Stimulated activated CD8-positive, alpha-beta memory T cell treated with anti-CD3 and anti-CD28 coated beads, Interleukin-7, amount 100 ng/mL, for 48 hours (primary cell): Measurements from ENCODE around the gene MT1A.

ENCODE experiments used
- DNase-seq, 2 donors: peaks; one replicate each; pipeline ENCODE4 v3.0.0-alpha.2; 2020; ENCODE audit warnings: low read depth in 1 of 2; ENCODE audit errors: extremely low read depth in 1 of 2

Gene MT1A

DNA sequence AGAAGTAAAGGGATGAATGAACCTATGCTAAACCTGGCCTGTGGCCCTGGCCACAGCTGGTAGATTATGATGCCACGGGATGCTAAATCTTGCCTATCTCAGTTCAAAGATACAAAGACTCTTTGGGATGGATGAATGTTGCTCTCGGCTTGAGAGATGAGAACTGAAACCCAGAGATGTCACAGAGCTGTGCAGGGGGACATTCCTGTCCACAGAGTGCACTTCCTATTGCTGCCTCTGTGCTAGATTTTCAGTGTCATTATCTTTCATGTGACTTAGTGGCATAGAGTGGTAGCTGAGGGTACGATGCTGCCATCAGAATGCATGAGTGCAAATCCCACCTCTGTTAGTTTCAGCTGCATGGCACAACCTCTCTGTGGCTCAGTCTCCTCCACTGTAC lies 8.3 kb upstream of the MT1A start:
- no peak for DNase-seq

DNA sequence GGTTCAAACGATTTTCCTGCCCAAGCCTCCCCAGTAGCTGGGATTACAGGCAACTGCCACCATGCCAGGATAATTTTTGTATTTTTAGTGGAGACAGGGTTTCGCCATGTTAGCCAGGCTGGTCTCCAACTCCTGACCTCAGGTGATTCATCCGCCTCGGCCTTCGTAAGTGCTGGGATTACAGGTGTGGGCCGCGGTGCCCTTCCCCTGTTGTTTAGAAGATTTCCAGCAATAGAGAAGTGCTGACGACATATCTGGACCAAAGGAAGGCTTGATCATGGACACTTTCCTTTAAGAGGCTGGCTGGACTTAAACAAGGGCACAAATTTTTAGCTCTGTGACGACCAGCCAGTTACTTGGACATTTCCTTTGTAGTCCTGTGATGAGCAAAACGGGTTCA lies 7.3 kb upstream of the MT1A start:
- DNase-seq: no peak

DNA sequence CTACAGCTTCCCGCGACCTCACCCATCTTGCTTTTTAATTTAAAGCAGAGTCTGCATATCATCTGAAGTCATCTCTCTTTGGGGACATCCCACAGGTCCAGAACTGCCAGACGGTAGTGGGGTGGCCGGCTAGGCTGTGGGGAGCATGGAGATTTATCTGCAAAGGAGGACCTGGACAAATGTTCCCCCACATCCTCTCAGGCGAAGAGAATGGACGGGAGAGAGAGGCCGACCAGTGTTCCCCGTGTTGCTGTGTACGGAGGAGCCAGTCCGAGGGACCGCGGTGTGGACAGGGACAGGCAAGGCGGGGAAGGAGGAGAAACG lies 6.7 kb upstream of the MT1A start:
- no peak for DNase-seq

DNA sequence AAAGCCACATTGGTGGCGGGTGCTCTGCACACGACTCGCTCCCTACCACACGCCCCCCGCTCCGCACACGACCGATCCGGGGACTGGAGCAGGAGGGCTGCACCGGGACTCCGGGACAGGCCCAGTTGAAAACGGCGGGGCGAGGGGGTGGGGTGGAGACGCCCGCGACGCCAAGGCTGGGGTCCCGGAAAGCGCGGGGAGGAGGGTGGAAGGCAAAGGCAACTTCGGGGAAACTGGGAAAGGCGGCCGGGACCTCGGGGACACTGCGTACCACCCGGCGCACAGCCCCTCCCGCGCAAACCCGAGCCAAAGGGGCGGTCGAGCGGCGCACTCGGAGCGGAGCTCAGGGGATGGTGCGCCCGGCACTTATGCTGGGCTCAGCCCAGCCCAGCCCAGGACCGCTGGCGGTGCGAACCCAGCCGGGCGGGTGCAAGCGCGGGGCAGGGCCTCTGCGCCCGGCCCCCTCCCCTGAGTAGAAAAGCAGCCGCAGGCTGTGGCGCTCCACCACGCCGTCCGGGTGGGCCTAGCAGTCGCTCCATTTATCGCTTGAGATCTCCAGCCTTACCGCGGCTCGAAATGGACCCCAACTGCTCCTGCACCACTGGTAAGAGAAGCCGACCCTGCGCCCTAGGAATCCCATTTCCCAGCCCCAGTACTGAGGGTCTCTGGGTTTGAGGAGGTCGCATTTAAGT lies 6.2 kb upstream of the MT1A start, which contains the start of gene MT1M:
Gene MT1M (plus strand): TSS at position 504 of the 692 bp plus-strand sequence. CDS start 73 bp downstream, at position 577.
- no peak for DNase-seq

DNA sequence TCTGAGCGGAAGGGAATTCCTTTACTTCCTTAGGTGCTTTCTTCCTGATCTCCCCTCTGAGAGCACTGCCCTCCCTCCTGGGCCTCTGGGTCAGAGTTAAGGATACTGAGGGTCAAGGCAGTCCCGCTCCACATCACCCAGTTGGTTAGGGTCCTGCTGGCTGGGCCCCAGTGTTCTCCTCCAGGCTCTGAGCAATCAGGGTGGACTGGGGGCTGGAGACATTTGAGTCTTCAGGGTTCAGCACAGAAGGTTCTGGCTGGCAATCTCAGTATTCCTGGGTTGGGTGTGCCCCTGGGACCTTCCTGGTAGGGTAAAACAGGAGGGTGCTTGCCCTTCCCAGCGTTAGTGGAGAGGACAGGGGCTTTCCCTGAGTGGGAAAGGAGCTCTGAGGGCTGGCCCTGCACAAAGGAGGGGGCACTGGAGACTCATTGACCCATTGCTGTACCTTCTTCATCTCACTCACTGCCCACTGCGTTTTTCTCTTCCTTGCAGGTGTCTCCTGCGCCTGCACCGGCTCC lies 5.6 kb upstream of the MT1A start:
- no peak for DNase-seq

DNA sequence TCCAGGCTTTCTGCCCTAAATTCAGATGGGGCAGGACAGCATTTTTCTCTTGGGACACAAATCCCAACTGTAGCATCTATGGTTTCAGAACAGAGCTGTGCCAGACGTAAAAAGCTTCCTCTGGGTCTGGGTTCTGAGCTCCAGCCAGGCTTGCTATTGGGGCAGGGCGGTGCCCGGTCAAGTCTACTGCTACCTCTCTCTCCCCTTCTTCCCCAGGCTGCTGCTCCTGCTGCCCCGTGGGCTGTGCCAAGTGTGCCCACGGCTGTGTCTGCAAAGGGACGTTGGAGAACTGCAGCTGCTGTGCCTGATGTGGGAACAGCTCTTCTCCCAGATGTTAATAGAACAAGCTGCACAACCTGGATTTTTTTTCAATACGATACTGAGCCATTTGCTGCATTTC lies 4.9 kb upstream of the MT1A start:
- DNase-seq: no peak

DNA sequence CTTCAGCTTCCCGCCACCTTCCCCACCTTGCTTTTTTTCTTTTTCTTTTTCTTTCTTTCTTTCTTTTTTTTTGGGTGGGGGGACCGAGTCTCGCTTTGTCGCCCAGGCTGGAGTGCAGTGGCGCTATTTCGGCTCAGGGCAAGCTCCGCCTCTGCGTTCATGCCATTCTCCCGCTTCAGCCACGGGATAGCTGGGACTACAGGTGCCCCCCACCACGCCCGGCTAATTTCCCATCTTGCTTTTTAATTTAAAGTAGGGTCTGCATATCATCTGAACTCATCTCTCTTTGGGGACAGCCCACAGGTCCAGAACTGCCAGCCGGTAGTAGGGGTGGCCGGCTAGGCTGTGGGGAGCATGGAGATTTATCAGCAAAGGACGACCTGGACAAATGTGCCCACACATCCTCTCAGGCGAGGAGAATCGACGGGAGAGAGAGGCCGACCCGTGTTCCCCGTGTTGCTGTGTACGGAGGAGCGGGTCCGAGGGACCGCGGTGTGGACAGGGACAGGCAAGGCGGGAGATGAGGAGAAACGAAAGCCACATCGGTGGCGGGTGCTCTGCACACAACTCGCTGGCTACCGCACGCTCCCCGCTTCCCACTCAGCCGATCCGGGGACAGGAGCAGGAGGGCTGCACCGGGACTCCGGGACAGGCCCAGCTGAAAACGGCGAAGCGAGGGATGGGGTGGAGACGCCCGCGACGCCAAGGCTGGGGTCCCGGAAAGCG lies 3.6 kb upstream of the MT1A start:
- no peak for DNase-seq

DNA sequence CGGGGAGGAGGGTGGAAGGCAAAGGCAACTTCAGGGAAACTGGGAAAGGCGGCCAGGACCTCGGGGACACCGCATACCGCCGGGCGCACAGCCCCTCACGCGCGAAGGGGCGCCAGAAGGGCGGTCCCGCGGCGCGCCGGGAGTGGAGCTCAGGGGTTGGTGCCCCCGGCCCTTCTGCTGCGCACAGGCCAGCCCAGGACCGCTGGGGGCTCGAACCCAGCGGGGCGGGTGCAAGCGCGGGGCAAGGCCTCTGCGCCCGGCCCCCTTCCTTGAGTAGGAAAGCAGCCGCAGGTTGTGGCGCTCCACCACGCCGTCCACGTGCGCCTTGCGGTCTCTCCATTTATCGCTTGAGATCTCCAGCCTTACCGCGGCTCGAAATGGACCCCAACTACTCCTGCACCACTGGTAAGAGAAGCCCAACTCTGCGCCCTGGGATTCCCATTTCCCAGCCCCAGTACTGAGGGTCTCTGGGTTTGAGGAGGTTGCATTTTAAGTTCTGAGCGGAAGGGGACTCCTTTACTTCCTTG lies 3.0 kb upstream of the MT1A start:
- DNase-seq: no peak

DNA sequence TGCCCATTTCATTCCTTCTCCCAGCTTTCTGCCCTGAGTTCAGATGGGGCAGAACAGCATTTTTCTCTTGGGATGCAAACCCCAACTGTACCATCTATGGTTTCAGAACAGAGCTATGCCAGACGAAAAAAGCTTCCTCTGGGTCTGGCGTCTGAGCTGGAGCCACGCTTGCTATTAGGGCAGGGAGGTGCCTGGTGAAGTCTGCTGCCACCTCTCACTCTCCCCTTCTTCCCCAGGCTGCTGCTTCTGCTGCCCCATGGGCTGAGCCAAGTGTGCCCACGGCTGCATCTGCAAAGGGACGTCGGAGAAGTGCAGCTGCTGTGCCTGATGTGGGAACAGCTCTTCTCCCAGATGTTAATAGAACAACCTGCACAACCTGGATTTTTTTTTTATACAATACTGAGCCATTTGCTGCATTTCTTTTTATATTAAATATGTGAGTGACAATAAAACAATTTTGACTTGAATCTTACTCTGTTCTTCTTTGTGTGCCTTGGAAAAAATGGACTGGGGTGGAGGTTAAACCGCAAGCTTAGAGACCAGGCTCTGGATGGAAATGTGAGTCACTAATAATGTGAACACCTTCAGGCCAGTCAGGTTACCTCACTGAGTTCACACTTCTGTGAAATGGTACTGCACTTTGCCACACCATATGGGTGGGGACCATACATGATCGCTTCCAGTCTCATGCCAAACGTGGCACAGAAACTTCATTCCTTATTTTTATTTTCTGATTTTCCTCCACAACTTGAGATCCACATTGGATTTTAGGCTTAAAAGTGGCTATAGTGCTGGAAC lies 1.7 kb upstream of the MT1A start:
- no peak for DNase-seq

DNA sequence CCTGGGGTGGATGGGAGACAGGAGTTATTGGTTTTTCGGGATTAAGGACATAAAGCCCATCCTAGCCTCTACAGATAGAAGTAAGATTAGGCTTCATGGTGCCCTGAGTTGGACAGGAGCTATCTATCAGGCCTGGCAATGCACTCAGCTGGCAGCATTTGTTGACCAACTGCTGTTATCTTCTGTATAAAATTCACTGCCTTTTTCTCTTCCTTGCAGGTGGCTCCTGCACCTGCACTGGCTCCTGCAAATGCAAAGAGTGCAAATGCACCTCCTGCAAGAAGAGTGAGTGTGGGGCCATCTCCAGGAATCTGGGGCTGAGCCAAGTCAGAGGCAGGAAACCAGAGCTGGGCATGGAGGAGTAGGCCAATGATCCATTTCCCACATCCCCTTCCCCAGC lies 579 bp downstream of the MT1A start:
- DNase-seq: no peak

DNA sequence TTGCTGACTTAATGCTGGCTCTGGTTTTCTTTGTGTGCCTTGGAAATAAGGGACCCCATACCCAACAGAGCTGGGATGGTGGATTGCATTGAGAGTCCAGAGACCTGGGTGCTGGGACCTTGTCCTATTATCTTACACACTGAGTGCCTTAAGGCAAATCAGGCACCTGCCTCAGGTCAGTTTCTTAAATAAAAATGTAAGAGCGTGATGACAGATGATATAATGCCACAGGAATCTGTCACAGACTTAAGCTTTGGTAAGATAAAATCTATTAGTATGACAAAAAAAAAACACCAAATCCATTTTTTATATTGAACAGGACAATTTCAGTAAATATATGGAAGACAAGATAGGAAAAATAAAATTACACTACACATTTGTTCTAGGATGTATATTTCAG lies 1.6 kb downstream of the MT1A start:
- no peak for DNase-seq

DNA sequence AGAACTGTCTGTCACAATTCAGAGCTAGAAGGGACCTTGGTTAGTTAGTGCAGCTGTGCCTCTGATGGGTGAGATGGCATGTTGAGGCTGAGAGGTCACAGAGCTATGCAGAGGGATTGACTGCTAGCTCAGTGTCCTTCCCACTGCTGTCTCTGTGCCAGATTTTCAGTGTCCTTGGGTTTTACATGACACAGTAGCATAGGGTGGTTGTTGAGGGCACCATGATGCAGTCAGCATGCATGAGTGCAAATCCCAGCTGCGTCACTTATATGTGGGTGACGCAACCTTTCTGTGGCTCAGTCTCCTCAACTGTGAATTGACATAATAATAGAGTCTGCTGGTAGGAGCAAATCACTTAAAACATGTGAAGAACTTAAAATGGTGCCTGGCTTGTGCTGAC lies 2.7 kb downstream of the MT1A start:
- no peak for DNase-seq

DNA sequence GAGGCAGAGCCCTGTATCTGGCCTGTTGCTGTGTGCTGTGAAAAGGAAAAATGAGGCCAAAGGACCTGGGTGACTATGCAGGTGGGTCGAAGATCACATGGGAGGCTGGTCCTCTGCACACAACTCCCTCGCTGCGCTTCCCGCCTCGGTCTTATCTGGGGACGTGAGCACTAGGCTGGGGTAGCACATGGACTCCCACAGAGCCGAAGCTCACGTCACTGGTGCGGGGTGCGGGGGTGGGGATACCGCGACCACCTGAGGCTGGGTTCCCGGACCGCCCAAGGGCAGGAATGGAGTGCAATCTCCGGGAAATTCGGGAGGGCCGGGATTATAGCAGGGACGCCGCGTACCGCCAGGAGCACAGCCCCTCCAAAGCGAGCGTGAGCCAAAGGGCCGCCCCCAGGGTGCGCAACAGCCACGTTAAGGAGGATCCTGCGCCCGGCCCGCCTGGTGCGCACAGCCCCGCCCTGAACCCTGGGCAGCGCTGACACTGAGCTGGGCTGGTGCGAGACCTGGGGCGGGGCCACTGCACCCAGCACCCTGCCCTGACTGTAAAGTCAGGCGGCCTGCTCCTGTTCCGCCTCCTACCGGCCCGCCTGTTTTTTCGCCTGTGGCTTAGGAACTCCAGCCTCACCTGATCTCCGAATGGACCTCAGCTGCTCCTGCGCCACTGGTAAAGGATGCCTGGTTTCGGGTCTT lies 4.8 kb downstream of the MT1A start:
- DNase-seq: peak; percentile 68 to 75

DNA sequence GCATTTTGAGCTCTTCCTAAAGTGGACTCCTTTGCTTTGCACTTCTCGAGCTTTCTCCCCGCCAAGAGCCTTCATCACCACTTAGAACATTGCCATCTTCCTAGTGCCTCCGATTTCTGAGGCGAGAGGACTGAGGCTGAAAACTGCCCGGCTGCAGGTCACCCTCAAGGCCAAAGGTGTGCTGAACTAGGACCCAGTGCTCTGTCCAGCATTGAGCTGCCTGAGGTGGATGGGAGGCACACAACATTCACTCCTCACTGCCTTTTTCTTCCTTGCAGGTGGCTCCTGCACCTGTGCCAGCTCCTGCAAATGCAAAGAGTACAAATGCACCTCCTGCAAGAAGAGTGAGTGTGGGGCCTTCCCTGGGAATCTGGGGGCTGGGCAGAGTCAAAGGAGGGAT lies 5.4 kb downstream of the MT1A start:
- no peak for DNase-seq

DNA sequence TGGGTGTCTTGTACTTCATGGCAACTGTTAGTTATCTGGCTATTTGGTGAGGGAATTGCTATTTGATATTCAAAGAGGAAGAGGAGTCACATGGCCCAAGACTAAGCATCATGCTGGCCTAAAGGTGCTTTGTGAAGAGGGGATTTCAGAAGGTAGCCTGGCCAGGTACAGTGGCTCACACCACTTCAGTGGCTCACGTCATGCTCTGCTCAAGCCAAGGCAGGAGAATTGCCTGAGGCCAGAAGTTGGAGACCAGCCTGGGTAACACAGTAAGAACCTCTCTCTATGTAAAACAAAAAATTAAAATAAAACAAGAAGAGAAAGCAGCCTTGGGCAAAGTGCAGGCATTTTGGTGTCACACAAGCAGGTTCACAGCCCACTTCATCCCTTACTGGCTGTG lies 6.8 kb downstream of the MT1A start:
- DNase-seq: no peak

DNA sequence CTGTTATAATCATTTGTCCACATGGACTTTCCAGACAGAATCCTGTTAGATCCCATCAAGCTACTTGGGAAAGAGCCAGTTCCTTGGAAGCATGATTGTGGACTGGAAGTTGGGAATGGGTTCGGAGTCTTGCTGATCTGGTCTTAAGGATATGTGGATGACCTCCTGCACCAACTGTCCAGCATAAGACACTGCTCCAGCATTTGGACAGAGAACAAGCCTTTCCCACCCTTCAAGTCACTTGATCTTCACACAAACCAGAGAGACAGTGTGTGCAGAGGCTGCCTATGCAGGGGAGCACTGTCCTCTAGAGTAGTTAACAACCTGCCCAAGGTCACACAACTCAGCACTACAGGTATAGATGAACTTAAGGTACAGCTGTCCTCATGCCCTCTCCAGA lies 7.4 kb downstream of the MT1A start:
- DNase-seq: no peak

DNA sequence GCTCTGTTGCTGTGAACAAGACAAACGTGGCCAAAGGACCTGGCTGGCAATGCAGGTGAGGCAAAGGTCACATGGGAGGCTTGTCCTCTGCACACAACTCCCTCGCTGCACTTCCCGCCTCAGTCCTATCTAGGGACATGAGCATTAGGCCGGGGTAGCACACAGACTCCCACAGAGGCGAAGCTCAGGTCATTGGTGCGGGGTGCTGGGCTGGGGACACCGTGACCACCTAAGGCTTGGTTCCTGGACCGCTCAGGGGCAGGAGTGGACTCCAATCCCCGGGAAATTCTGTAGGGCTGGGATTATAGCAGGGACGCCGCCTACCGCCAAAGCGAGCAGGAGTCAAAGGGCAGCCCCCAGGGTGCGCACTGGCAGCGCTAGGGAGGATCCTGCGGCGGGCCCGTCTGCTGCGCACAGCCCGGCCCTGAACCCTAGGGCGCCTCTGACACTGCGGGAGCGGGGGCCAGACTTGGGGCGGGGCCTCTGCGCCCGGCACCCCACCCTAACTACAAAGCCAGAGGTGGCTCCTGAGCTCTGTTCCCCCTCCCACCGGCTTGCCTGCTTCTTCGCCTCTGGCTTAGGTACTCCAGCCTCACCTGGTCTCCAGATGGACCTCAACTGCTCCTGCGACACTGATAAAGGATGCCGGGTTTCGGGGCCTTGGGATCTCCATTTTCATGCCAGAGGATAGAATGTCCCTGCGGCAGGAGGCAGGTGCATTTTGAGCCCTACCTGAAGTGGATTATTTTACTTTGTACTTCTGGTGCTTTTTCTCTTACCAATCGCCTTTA lies 9.4 kb downstream of the MT1A start:
- no peak for DNase-seq

DNA sequence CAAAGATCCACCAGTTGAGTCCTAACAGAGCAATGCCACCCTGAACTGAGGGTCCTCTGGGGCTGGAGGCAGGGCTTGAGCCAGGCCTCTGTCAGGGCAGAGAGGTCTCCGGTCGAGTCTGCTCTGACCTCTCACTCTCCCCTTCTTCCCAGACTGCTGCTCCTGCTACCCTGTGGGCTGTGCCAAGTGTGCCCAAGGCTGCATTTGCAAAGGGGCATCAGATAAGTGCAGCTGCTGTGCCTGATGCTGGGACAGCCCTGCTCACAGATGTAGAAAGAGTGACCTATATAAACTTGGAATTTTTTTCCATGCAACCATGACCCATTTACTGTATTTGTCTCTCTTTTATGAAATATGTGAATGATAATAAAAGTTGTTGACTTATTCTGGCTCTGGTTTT lies 10.8 kb downstream of the MT1A start:
- DNase-seq: no peak

DNA sequence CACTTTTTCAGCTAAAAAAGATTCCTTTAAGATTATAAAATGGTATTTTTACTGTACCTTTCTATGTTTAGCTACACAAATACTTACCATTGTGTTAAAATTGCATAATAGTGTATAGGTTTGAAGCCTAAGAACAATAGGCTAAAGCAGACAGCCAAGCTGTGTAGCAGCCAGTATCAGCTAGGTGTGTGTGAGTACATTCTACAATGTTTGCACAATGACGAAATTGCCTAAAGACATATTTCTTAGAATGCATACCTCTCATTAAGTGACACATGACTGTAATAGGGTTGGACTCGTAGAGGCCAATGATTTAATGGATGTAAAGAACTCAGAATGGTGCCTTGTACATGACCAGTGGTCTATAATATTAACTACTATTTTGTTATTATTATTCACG lies 11.4 kb downstream of the MT1A start:
- no peak for DNase-seq

DNA sequence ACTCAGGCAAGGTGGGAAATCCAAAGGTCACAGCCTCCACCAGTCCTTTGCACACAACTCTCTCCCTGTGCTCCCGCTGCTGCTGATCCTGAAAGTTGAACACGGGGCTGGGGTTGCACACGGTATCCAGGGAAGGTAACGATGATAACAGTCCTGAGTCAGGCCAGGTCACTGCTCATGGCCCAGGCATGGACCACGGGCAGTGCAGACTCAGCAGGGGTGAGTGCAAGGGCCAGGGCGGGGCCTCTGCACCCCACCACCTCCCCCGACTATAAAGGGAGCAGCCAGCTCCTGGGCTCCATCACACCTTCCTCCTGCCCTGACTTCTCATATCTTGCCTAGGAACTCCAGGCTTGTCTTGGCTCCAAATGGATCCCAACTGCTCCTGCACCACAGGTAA lies 13.1 kb downstream of the MT1A start, which contains the start of gene MT1B:
Gene MT1B (plus strand): TSS at position 301 of the 400 bp plus-strand sequence. CDS start 68 bp downstream, at position 369.
- DNase-seq: no peak
